Panc1 (cell line): ENCODE results near the gene SLC29A2.

Source experiments
- POLR2AphosphoS5 ChIP-seq: IDR thresholded peaks from 2 replicates; pipeline ENCODE4 v1.6.1; 2012; ENCODE audit warnings: mild to moderate bottlenecking, low read depth, low read length, moderate library complexity
- TF ChIP-seq, protein P1 (sequence below): fragments of 450-650 bp; IDR thresholded peaks from 2 replicates; pipeline ENCODE4 v1.5.1; 2017; ENCODE audit warnings: mild to moderate bottlenecking
- TF ChIP-seq, protein P2 (sequence below), 2 experiments: IDR thresholded peaks; 2 replicates each; pipeline ENCODE4 v1.6.1; 2011 to 2012; ENCODE audit warnings: low read depth in 2 of 2, control low read depth in 1 of 2, low read length in 1 of 2, mild to moderate bottlenecking in 1 of 2, moderate library complexity in 1 of 2; ENCODE audit not compliant: insufficient read depth in 1 of 2

DNA sequence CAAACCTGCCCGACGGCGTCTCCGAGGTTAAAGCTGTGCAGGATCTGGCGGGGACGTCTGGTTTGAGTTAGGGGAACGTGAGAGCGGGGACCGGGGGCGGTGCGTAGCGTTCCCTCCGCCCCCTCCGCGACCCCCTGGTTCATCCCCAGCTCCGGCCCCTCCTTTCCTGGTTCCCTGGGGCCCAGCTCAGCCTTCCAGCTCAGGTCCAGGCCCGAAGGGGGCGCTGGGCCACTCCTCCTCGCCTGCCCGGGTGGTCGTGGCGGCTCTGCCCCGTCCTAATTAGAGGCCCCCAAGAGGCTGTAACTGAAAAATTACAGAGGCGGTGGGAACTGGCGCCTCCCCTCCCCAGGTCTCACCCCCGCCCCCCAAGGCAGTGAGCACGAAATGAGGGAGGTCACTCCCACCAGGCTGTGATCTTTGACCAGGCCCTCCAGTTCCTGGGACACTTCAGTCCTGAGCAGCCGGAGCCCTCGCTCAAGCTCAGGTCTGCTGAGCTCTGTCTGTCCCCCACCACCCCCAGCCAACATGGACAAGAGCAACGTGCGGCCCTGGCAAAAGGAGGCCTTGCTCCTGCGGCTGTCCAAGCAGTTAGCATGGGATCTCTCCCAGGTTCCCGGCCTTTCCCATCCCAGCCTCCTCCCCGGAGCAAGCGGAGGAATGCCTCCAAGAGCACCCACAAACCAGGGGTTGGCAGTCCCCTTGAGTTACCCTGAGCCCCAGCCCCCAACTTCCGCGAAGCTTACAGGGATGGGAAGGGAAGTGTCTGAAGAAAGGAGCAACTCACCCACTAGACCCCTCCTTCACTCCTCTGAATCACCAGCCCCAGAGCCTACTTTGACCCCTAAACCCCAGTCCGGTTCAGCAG lies 58.0 kb downstream of the SLC29A2 start:
- TF ChIP-seq, protein P1, sequence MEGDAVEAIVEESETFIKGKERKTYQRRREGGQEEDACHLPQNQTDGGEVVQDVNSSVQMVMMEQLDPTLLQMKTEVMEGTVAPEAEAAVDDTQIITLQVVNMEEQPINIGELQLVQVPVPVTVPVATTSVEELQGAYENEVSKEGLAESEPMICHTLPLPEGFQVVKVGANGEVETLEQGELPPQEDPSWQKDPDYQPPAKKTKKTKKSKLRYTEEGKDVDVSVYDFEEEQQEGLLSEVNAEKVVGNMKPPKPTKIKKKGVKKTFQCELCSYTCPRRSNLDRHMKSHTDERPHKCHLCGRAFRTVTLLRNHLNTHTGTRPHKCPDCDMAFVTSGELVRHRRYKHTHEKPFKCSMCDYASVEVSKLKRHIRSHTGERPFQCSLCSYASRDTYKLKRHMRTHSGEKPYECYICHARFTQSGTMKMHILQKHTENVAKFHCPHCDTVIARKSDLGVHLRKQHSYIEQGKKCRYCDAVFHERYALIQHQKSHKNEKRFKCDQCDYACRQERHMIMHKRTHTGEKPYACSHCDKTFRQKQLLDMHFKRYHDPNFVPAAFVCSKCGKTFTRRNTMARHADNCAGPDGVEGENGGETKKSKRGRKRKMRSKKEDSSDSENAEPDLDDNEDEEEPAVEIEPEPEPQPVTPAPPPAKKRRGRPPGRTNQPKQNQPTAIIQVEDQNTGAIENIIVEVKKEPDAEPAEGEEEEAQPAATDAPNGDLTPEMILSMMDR: no peak; the same call in 1 of the 2 replicates
- TF ChIP-seq POLR2AphosphoS5: no peak
- TF ChIP-seq, protein P2, sequence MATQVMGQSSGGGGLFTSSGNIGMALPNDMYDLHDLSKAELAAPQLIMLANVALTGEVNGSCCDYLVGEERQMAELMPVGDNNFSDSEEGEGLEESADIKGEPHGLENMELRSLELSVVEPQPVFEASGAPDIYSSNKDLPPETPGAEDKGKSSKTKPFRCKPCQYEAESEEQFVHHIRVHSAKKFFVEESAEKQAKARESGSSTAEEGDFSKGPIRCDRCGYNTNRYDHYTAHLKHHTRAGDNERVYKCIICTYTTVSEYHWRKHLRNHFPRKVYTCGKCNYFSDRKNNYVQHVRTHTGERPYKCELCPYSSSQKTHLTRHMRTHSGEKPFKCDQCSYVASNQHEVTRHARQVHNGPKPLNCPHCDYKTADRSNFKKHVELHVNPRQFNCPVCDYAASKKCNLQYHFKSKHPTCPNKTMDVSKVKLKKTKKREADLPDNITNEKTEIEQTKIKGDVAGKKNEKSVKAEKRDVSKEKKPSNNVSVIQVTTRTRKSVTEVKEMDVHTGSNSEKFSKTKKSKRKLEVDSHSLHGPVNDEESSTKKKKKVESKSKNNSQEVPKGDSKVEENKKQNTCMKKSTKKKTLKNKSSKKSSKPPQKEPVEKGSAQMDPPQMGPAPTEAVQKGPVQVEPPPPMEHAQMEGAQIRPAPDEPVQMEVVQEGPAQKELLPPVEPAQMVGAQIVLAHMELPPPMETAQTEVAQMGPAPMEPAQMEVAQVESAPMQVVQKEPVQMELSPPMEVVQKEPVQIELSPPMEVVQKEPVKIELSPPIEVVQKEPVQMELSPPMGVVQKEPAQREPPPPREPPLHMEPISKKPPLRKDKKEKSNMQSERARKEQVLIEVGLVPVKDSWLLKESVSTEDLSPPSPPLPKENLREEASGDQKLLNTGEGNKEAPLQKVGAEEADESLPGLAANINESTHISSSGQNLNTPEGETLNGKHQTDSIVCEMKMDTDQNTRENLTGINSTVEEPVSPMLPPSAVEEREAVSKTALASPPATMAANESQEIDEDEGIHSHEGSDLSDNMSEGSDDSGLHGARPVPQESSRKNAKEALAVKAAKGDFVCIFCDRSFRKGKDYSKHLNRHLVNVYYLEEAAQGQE (IDR thresholded peaks at IDR 0.05; ENCODE audit: insufficient read depth in 1 of 2, low read depth in 2 of 2, low read length in 1 of 2): no peak
